Measurements from ENCODE around the gene HS6ST2.

Gene HS6ST2

DNA sequence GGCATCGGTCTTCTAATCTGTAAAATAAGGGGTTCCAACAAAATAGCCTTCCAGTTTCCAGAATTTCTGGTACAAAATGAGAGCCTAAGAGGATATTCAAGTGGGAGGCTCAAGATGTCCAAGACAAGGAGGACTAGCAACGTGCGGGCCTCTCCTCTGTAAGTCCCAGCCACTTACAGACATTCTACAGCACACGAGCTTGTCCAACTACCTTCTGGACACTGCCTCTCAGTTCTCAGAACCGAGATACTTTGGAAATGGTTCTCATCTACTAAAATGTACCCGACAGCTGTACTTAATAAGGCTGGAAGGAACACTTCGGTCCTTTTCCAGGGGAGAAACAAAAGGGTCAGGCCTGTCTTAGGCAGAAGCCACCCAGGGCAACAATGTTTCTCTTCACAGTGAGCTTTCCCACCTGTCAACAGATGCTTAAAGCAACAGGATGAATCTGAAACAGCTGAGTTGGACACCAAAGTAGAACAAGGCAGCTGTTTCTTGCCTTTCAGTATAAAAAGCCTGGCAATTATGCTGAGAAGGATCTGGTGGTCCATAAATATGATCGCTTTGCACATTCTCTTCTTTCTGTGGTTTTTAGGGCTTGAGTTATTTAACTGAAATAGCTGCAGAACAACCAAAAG, 127.0 kb downstream of the HS6ST2 start:
- H3K4me3 ChIP-seq (ENCODE audit: low read depth, low read length) = no peak overlapping the region
- no peak for DNase-seq
- H3K27ac ChIP-seq = no peak overlapping the region
- H3K9me3 ChIP-seq (ENCODE audit: severe bottlenecking) = no peaks in the 10 kb centered on the region
- H3K27me3 ChIP-seq (ENCODE audit: insufficient read depth, low read depth, severe bottlenecking) = peaks cover 57% of the 10 kb centered on the region
- H3K36me3 ChIP-seq = no peaks in the 10 kb centered on the region
- no peak for TF ChIP-seq CTCF (IDR thresholded peaks at IDR 0.05; ENCODE audit: low read depth, low read length)

- Histone ChIP-seq H3K36me3 (no peaks in the 10 kb centered on the region), H3K27me3 (ENCODE audit: insufficient read depth, low read depth, severe bottlenecking) (peaks cover 32% of the 10 kb centered on the region), H3K4me3 (ENCODE audit: low read depth, low read length) (no peak overlapping the region), H3K27ac (no peak overlapping the region), H3K9me3 (ENCODE audit: severe bottlenecking) (no peaks in the 10 kb centered on the region)
- no peak for TF ChIP-seq CTCF (IDR thresholded peaks at IDR 0.05; ENCODE audit: low read depth, low read length)
- DNase-seq = no peak
Measured at GRCh38 chrX:132822634-132823012, 135.8 kb downstream of the HS6ST2 start.

- Histone ChIP-seq H3K9me3 (ENCODE audit: severe bottlenecking) (no peaks in the 10 kb centered on the region), H3K27ac (no peak overlapping the region), H3K27me3 (ENCODE audit: insufficient read depth, low read depth, severe bottlenecking) (peaks cover 37% of the 10 kb centered on the region), H3K4me3 (ENCODE audit: low read depth, low read length) (no peak overlapping the region), H3K36me3 (no peaks in the 10 kb centered on the region)
- no peak for TF ChIP-seq CTCF (IDR thresholded peaks at IDR 0.05; ENCODE audit: low read depth, low read length)
- no peak for DNase-seq
Measured at GRCh38 chrX:132821974-132822633, 136.3 kb downstream of the HS6ST2 start.

GRCh38 chrX:132820675-132821074, 137.8 kb downstream of the HS6ST2 start:
- TF ChIP-seq CTCF (IDR thresholded peaks at IDR 0.05; ENCODE audit: low read depth, low read length) = no peak
- Histone ChIP-seq H3K9me3 (ENCODE audit: severe bottlenecking) (no peaks in the 10 kb centered on the region), H3K27ac (no peak overlapping the region), H3K36me3 (no peaks in the 10 kb centered on the region), H3K27me3 (ENCODE audit: insufficient read depth, low read depth, severe bottlenecking) (peaks cover 45% of the 10 kb centered on the region), H3K4me3 (ENCODE audit: low read depth, low read length) (no peak overlapping the region)
- no peak for DNase-seq

- no peak overlapping the region for H3K27ac ChIP-seq
- no peak for DNase-seq
Measured at GRCh38 chrX:132819711-132820264, 138.6 kb downstream of the HS6ST2 start.

More at GRCh38 chrX:132819711-132820264, 138.6 kb downstream of the HS6ST2 start:
- Histone ChIP-seq H3K36me3 (no peaks in the 10 kb centered on the region), H3K27me3 (ENCODE audit: insufficient read depth, low read depth, severe bottlenecking) (peaks cover 42% of the 10 kb centered on the region), H3K4me3 (ENCODE audit: low read depth, low read length) (no peak overlapping the region), H3K9me3 (ENCODE audit: severe bottlenecking) (no peaks in the 10 kb centered on the region)
- TF ChIP-seq CTCF (IDR thresholded peaks at IDR 0.05; ENCODE audit: low read depth, low read length) = no peak
